ENCODE data around the gene BSN.

- TF ChIP-seq CTCF (conservative IDR thresholded peaks at IDR 0.05; ENCODE audit: low read length) (no peak), EZH2phosphoT487 (IDR thresholded peaks at IDR 0.05; ENCODE audit: borderline replicate concordance, low read depth, low read length) (no peak)
These were observed 9.5 kb downstream of the BSN start for GRCh38 chr3:49563766-49564165.

Measured in OCI-LY7 (cell line).